Stimulated activated CD4-positive, alpha-beta T cell treated with anti-CD3 and anti-CD28 coated beads, Interleukin-1b, Interleukin-23, amount 100 ng/mL, for 24 hours (primary cell): ENCODE measurements around the gene B3GAT1.

ENCODE experiments used
- DNase-seq, 4 experiments: peaks; one replicate each; pipeline ENCODE4 v3.0.0-alpha.2; 2020; ENCODE audit warnings: low read depth in 4 of 4, low spot score in 1 of 4

B3GAT1 gene

GRCh38 chr11:134441706-134442105, 29.7 kb upstream of the B3GAT1 start:
- no peak for DNase-seq

- no peak for DNase-seq
These were observed 29.2 kb upstream of the B3GAT1 start for GRCh38 chr11:134441281-134441680.

- DNase-seq = no peak
These were observed 28.8 kb upstream of the B3GAT1 start for GRCh38 chr11:134440851-134441250.

- DNase-seq = no peak
These were observed 26.8 kb upstream of the B3GAT1 start for GRCh38 chr11:134438542-134439537.

- no peak for DNase-seq
These were observed 25.8 kb upstream of the B3GAT1 start for GRCh38 chr11:134437821-134438220.

- DNase-seq = no peak
These were observed 24.7 kb upstream of the B3GAT1 start for GRCh38 chr11:134436781-134437180.

GRCh38 chr11:134433806-134434205, 21.8 kb upstream of the B3GAT1 start:
- DNase-seq = no peak

- DNase-seq = no peak
These were observed 21.2 kb upstream of the B3GAT1 start for GRCh38 chr11:134433251-134433650.

- DNase-seq = no peak
These were observed 20.7 kb upstream of the B3GAT1 start for GRCh38 chr11:134432776-134433175.

- no peak for DNase-seq
These were observed 17.1 kb upstream of the B3GAT1 start for GRCh38 chr11:134429106-134429505.

- no peak for DNase-seq
These were observed 13.9 kb upstream of the B3GAT1 start for GRCh38 chr11:134425816-134426536.

- DNase-seq = no peak
These were observed 13.4 kb upstream of the B3GAT1 start for GRCh38 chr11:134425413-134425812.

- DNase-seq = no peak
These were observed 11.1 kb upstream of the B3GAT1 start for GRCh38 chr11:134423106-134423505.

GRCh38 chr11:134417871-134418840, 6.1 kb upstream of the B3GAT1 start:
- no peak for DNase-seq

GRCh38 chr11:134416726-134417125, 4.7 kb upstream of the B3GAT1 start:
- no peak for DNase-seq

GRCh38 chr11:134414766-134415765, 3.0 kb upstream of the B3GAT1 start:
- DNase-seq = no peak

- no peak for DNase-seq
These were observed 2.0 kb upstream of the B3GAT1 start for GRCh38 chr11:134413826-134414731.

- DNase-seq = no peak
These were observed 1.2 kb upstream of the B3GAT1 start for GRCh38 chr11:134413043-134413825.
